BE2C (cell line): ENCODE results near the gene AP3B1.

Source experiments
- DNase-seq: peaks from one replicate; pipeline ENCODE4 v3.0.0-alpha.2; 2020
- H3K27me3 ChIP-seq: fragments of 250-450 bp; sonication (Bioruptor Pico); 2 replicates; pipeline ENCODE4 v1.5.1; 2020; ENCODE audit warnings: mild to moderate bottlenecking
- H3K36me3 ChIP-seq: fragments of 250-450 bp; sonication (Bioruptor Pico); 2 replicates; pipeline ENCODE4 v1.5.1; 2020; ENCODE audit warnings: mild to moderate bottlenecking
- H3K4me1 ChIP-seq: fragments of 250-450 bp; sonication (Bioruptor Pico); 2 replicates; pipeline ENCODE4 v1.5.1; 2020
- H3K4me3 ChIP-seq: 2 replicates; pipeline ENCODE4 v1.5.1; 2011; ENCODE audit warnings: low read depth, low read length
- H3K9me3 ChIP-seq: fragments of 250-450 bp; sonication (Bioruptor Pico); 2 replicates; pipeline ENCODE4 v1.5.1; 2020
- CTCF ChIP-seq: IDR thresholded peaks from 2 replicates; pipeline ENCODE4 v1.5.1; 2012; ENCODE audit warnings: mild to moderate bottlenecking, low read depth, low read length

AP3B1 gene

DNA sequence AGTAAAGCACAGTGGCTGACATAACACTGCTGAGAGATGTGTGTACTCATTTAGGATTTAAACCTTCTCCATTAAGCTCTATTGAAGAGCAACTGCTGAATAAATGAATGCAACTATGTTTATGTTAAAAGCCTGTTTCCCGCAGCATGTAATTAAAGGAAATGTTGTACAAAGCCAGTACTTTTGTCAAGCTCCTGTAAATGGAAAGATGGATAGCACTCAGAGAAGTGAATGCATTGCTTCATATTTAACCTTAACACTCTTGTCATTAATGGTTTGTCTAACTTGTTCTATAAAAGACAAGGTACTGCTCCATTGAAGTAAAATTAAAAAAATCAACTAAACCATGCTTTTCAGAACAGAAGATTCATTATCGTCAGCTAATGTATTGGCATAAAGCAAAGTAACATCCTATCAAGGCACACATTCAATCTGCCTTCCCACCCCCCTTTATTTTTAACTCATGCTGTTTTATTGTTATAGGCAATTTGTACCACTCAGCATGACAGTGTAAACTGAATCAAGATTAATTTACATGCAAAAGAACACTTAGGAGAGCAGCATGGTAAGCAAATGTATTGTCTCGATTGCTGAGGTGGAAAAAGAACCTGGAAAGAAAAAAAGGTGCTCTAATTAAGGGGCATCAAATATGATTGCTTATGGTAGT is 277.5 kb downstream of the AP3B1 start:
- DNase-seq: no peak
- no peaks in the 10 kb centered on the region for H3K36me3 ChIP-seq
- H3K4me1 ChIP-seq: no peaks in the 10 kb centered on the region
- no peaks in the 10 kb centered on the region for H3K9me3 ChIP-seq
- TF ChIP-seq CTCF: no peak
- no peak overlapping the region for H3K4me3 ChIP-seq
- H3K27me3 ChIP-seq: no peaks in the 10 kb centered on the region

- DNase-seq: no peak
- H3K36me3 ChIP-seq: no peaks in the 10 kb centered on the region
- TF ChIP-seq CTCF: no peak
- no peaks in the 10 kb centered on the region for H3K4me1 ChIP-seq
- H3K27me3 ChIP-seq: no peaks in the 10 kb centered on the region
- no peak overlapping the region for H3K4me3 ChIP-seq
- H3K9me3 ChIP-seq: no peaks in the 10 kb centered on the region
Measured at GRCh38 chr5:78009937-78010527, 284.5 kb downstream of the AP3B1 start.

DNA sequence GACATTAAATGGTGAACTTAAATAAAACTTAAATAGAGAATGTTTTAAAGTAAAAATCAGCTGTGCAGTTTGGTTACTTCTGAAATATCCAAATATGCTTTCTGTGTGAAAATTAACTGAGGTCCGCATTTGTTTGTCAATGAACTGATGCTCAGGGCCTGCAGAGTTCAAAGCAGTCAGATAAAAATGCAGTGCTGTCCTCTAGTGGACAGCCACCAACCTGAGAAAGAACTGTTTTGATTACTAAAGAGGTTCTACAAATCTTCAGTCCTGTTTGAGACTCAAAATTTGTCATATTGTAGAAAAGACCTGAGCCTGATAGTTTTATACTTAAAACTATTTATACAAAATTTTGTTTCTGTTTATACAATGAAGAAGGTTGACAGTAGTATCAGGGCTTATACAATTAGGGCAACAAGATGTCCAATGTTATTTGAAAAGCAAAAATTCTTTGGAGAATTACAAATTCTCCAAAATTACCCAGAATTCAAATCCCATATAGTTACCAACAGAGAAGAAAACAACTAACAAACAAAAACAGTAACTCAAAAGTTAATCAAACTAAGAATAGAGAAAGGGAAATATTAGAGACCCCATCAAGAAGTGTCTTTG is 286.0 kb downstream of the AP3B1 start:
- no peaks in the 10 kb centered on the region for H3K9me3 ChIP-seq
- no peak overlapping the region for H3K4me3 ChIP-seq
- no peaks in the 10 kb centered on the region for H3K27me3 ChIP-seq
- peaks cover 7% of the 10 kb centered on the region for H3K4me1 ChIP-seq
- peak; percentile 44 for DNase-seq
- no peaks in the 10 kb centered on the region for H3K36me3 ChIP-seq
- TF ChIP-seq CTCF: peak; percentile 99

- TF ChIP-seq CTCF: no peak
- no peaks in the 10 kb centered on the region for H3K36me3 ChIP-seq
- H3K4me3 ChIP-seq: no peak overlapping the region
- no peaks in the 10 kb centered on the region for H3K27me3 ChIP-seq
- H3K4me1 ChIP-seq: peaks cover 7% of the 10 kb centered on the region
- H3K9me3 ChIP-seq: no peaks in the 10 kb centered on the region
- no peak for DNase-seq
Measured at GRCh38 chr5:78007233-78007632, 287.3 kb downstream of the AP3B1 start.

GRCh38 chr5:78006449-78006848 is 288.0 kb downstream of the AP3B1 start:
- no peaks in the 10 kb centered on the region for H3K9me3 ChIP-seq
- no peaks in the 10 kb centered on the region for H3K36me3 ChIP-seq
- H3K27me3 ChIP-seq: no peaks in the 10 kb centered on the region
- no peak for TF ChIP-seq CTCF
- H3K4me1 ChIP-seq: peaks cover 7% of the 10 kb centered on the region
- H3K4me3 ChIP-seq: no peak overlapping the region
- no peak for DNase-seq
